GM20431 (cell line): ENCODE measurements around the gene C9orf153.

Source experiments
- in situ Hi-C: fragments of 300-500 bp; cut with MseI, MboI; formaldehyde crosslinking; loops from one replicate; pipeline ENCODE4 v1.15.0; 2020; ENCODE audit warnings: low sequenced_read_pairs; ENCODE audit not compliant: unreplicated experiment

Gene C9orf153

GRCh38 chr9:86201474-86202337, 57.8 kb downstream of the C9orf153 start:
- in situ Hi-C loops, result no loop called here

GRCh38 chr9:86200599-86201162, 58.8 kb downstream of the C9orf153 start:
- in situ Hi-C loops, result no loop called here

- in situ Hi-C loops, result loop anchor here (25.0 kb wide), 1 partner anchor 156 kb away; no protein-coding TSS in a partner anchor
These were observed 66.4 kb downstream of the C9orf153 start for GRCh38 chr9:86193088-86193487.

- in situ Hi-C loops, result loop anchor here (25.0 kb wide), 1 partner anchor 153 kb away; no protein-coding TSS in a partner anchor
These were observed 68.8 kb downstream of the C9orf153 start for GRCh38 chr9:86190700-86191099.

GRCh38 chr9:86187121-86187520, 72.3 kb downstream of the C9orf153 start:
- in situ Hi-C loops, result loop anchor here (25.0 kb wide), 1 partner anchor 150 kb away; no protein-coding TSS in a partner anchor

- in situ Hi-C loops, result loop anchor here (25.0 kb wide), 1 partner anchor 149 kb away; no protein-coding TSS in a partner anchor
These were observed 72.8 kb downstream of the C9orf153 start for GRCh38 chr9:86186696-86187095.

GRCh38 chr9:86185872-86186271, 73.6 kb downstream of the C9orf153 start:
- in situ Hi-C loops, result loop anchor here (25.0 kb wide), 1 partner anchor 149 kb away; no protein-coding TSS in a partner anchor

GRCh38 chr9:86184138-86184524, 75.3 kb downstream of the C9orf153 start:
- in situ Hi-C loops, result loop anchor here (25.0 kb wide), 1 partner anchor 147 kb away; no protein-coding TSS in a partner anchor

GRCh38 chr9:86183229-86184137, 76.0 kb downstream of the C9orf153 start:
- in situ Hi-C loops, result loop anchor here (25.0 kb wide), 1 partner anchor 146 kb away; no protein-coding TSS in a partner anchor

- in situ Hi-C loops, result loop anchor here (25.0 kb wide), 1 partner anchor 144 kb away; no protein-coding TSS in a partner anchor
These were observed 77.8 kb downstream of the C9orf153 start for GRCh38 chr9:86181379-86182315.

GRCh38 chr9:86178503-86178902, 81.0 kb downstream of the C9orf153 start:
- in situ Hi-C loops, result loop anchor here (25.0 kb wide), 1 partner anchor 141 kb away; no protein-coding TSS in a partner anchor

GRCh38 chr9:86177995-86178394, 81.5 kb downstream of the C9orf153 start:
- in situ Hi-C loops, result loop anchor here (25.0 kb wide), 1 partner anchor 141 kb away; no protein-coding TSS in a partner anchor

- in situ Hi-C loops, result loop anchor here (25.0 kb wide), 1 partner anchor 139 kb away; no protein-coding TSS in a partner anchor
These were observed 83.0 kb downstream of the C9orf153 start for GRCh38 chr9:86176468-86176867.

GRCh38 chr9:86175743-86176456, 83.6 kb downstream of the C9orf153 start:
- in situ Hi-C loops, result loop anchor here (25.0 kb wide), 1 partner anchor 139 kb away; no protein-coding TSS in a partner anchor

GRCh38 chr9:86175223-86175622, 84.2 kb downstream of the C9orf153 start:
- in situ Hi-C loops, result loop anchor here (25.0 kb wide), 1 partner anchor 138 kb away; no protein-coding TSS in a partner anchor
